SW 1271 (cell line): Measurements from ENCODE around the gene TCOF1.

Source experiments
- DNase-seq, 2 experiments: peaks; one replicate each; lab custom pipeline; 2025; lab: John Stamatoyannopoulos, UW

TCOF1 gene

DNA sequence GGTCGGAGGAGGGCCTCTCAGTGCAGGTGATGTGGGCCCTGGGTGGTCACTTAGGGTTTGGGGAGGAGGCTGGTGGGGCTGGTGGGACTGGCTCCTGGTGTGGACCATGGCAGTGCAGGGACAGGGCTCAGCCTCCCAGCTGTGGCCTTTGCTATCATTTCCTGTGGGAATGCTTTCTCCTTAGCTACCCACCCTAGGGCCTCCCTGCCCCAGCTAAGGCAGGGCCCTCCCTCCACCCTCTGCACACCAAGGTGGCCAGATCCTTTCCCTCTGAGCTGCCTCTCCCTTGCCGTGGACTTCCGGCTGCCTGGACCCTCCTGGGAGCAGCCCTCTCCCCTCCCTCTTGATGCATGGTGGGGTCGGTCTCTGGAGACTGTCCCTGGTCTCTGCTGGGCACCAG is 32.1 kb upstream of the TCOF1 start:
- DNase-seq, result no peak

DNA sequence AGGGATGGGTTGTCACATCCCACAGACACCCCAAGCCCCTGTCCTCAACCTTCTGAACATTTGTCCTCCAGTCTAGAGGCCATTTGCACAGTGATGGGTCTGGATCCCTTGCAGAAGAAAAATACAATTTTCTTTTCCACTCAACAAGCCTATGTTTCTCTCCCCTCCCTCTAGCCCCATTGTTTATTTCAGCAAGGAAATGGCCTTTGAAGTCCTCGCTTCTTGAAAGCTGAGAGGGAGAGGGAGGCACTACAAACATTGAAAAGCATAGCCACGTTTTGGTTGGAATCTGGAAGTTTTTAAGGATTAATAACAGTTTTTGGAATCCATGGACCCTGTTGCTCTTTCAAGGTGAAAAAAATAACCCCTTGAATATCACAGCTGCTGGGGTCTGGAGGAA is 30.8 kb upstream of the TCOF1 start:
- DNase-seq, result no peak

DNA sequence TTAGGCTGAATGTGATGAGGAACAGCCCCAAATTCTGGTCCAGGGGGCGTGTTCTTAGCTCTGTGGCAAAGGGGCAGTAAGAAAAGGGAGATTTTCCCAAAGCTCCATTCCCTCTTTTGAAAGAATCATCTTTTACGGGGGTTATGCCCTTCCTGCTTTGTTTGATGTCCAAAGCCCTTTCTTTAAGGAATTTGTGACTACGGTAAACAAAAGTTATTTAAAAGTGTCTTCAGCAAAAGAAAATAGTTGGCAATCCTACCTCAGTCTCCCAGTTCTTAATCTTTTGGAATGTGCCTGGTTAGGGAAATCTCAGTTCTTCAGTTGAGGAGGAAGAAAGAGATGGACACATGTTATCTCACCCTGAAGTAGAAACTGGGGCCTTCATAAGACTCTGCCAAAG is 30.4 kb upstream of the TCOF1 start:
- DNase-seq, result no peak

DNA sequence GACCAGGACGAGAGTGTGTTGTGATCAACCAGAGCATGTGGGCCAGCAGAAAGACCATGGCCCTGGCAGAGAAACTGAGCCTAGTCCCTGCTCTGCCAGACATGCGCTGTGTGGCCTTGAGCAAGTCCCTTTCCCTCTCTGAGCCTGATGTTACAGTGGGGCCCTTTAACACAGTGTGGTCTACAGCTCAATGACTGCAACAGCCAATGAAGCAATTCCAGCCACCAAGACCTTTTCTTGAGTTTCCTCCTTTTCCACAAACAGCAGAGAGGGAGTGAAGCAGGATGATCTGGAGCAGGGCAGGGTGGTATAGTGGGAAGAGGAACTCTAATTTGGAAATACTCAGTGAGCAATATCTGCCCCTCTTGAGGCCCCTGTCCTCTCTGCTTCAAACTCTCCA is 29.0 kb upstream of the TCOF1 start:
- no peak for DNase-seq

DNA sequence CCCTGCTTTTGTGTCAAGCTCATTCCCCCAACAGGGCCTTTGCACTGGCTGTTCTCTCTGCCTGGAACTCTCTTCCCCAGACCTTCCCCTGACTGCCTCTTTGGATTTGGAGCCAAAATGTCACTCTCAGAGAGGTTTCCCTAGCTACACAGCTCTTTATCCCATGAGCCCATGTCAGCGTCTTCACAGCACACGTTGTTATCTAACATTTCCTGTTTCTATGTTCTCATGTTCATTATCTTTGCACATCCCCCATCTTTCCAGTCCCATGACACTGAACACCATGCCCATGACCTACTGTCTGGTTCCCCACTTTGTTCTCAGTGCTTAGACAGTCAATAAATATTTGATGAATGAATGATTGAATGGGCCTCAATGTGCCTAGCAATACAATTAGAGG is 28.5 kb upstream of the TCOF1 start:
- no peak for DNase-seq

DNA sequence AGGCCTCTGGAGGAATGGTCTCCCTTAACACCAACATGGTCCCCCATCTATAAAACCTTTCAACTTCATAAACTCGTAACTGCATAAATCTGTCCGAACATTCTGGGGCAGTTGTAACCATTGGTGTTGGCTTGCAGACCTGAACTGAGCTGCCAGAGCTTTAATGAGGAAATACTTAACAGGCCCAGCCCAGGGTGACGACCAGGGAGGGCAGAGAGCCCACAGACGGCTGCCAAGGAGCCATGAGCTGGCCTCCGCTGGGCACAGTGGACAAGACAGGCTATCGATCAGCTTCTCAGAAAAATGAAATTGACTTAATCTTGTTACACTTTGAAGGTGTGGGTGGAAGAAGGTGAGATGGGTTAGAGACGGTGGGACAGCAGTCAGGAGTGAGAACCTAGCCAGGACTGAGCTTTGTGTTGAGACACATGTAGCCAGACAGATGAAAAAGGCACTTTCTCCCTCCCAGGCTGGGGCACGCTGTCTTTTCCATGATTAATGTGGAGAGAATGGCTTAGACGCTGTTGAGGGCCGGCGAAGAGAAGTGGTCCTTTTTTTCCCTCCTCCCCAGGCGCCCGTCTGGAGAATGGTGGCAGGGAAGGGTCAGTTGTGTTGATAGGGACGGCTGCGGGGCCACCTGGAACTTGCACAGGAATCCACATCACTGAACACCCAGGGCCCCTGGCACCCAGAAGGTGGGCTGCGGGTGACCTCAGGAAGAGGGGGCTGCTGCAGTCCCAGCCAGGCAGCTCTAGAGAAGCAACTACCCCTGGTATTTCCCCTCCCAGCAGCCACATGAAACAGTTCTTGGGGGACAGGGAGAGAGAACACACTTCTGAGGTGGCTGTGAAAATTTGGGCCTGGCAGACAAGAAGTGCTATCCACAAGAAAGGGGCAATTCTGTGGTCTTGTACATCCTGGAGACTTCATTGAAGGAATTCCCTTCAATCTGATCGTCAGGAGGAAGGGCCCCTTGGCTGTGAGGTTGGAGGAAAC is 27.3 kb upstream of the TCOF1 start:
- no peak for DNase-seq

DNA sequence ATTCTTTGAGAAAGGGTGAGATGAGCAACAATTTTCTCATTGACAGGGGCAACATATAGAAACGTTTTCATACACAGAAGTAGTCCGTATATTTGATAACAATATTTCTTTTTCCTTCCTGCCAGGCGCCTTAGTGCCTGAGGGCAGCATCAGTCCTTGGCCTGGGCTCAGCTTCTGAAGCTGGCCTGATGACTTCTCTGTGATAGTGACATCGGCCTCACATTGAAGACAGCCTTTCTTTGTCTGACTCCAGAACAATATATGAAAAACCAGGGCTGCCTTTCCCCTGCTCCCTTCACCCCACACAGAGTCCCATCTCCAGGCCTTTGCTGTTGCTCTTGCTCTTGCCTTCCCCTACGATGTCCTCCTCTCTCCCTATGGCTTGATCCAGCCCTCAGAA is 24.1 kb upstream of the TCOF1 start:
- no peak for DNase-seq

DNA sequence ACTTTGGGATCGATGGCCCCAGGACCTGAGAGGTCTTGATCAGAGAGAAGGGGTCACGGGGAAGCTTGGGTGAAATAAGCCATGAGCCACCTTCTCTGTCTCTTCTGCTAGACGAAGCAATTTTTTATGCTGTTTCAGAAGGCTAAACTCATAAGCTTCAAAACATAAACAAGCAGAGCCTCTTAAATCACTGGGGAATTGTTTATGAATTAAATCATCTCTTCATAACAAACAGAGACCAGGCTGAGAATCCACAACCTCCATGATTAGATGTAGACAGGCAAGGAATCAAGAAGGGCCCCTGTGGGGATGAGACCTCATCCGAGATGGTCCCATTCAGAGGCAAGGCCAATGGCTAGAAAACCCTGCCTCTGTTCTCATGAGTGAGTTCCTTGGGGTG is 21.7 kb upstream of the TCOF1 start:
- DNase-seq, result no peak

DNA sequence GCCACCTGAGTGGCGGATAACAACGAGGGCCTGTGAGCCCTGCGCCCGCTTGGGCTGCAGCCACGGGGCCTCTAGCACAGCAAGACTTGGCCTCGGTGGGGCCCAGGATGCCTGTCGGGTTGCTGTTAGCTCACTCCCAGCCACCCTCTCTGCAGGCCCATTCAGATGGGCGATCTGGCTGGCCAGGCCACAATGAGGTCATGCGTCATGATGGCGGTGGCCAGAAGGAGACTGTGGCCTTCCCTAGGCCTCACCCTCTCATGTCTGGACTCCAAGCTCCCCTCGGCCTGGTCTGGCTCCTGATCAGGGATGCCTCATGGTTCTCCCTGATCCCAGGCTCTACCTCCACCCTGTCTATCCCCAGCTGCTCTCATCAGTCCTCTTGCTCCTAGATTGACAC is 19.0 kb upstream of the TCOF1 start:
- DNase-seq, result no peak

DNA sequence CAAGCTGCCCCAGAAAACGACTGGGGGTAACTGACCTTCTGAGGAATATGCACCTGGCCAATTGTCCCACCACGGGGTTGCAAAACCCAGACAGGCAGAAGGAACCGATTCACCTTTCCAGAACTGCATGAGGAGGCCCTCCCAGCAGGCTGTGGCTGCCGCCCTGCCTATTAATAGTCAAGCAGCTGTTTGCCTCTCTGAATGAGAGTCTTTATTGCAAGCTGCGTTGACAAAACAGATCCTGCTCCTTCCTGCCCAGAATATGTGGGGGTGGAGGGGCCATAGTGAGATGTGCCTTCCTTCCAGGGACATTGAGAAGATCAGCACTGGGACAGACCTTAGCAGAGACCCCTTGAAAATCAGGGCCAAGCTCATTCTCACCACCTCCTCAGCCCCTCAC is 18.3 kb upstream of the TCOF1 start:
- no peak for DNase-seq

DNA sequence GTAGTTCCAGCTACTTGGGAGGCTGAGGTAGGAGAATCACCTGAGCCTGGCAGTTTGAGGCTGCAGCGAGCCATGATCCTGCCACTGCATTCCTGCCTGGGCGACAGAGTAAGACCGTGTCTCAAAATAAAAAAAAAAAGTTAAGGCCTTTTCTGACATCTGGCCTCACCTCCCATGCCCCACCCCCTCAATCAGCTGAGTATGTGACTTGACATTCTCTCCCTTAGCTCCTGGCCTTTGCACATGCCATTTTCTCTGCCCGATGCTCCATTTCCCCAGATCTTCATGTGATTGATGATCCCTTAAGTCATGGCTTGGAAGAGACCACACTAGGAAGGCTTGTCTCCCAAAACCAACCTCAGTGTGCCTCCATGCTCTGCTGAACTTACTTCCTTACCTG is 17.7 kb upstream of the TCOF1 start:
- no peak for DNase-seq

DNA sequence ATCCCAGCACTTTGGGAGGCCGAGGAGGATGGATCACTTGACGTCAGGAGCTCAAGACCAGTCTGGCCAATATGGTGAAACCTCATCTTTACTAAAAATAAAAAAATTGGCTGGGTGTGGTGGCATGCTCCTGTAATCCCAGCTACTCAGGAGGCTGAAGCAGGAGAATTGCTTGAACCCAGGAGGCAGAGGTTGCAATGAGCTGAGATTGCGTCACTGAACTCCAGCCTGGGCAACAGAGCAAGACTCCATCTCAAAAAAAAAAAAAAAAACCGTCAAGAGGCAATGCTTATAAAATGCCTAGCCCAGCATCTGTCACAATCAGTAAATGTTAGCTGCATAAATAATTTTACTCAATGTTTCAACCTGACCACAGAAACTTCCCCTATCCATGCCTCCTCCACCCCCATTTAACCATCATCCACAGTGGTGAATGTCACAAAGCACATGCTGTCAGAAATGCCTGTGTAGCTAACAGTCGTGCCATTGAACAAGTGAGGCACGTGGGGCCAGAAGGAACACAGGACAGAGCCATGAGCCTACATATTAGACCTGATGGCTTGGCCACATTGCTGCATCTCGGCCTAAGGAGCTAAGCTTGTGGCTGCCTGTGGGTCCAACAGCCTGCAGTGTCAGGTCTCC is 16.8 kb upstream of the TCOF1 start:
- DNase-seq, result no peak

DNA sequence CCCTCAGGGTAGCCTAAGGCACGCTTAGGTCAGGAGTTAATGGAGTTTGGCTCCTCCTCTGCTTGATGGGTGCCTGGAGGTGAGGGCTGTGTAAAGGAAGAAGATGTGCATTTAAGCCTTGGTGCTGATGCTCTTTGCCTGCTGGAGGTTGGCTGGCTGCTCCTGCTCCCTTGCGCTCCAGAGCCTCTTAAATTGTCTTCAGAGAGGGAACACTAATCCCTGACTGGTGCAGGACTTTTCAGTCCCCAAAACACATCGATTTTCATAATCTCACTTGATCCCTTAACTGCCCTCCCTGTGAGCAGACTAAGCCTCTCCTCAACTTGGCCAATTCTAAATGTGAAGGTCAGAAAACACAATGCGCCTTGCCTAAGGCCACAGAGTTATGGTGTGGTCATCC is 16.2 kb upstream of the TCOF1 start:
- DNase-seq, result no peak

DNA sequence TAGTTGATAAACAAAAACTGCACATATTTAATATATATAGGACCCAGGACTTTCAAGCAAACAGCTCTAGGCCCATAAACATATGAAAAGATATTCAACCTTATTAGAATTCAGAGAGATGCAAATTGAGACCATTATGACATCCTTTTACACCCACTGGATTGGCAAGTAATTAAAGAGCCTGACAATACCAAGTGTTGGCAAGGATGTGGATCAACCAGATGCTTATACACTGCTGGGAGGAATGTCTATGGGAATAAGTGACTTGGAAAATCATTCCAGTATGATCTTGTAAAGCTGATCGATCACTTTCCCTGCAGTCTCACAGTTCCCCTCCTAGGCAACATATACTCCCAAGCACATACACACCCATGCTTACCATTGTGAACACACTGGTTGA is 15.5 kb upstream of the TCOF1 start:
- DNase-seq, result no peak

DNA sequence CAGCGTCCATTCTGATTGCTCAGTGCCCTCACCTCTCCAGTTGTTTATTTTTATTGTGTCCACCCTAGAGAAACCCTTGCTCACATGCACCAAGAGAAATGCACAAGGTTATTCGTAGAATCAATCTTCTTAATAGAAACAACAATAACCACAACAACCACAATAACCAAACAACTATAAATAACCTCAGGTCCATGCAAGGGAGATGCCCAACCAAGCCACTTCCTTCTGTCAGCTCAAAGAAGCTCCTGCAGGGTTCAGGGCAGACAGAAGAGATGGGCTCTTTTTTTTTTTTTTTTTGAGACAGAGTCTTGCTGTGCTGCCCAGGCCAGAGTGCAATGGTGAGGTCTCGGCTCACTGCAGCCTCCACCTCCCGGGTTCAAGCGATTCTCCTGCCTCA is 14.9 kb upstream of the TCOF1 start:
- DNase-seq, result no peak

DNA sequence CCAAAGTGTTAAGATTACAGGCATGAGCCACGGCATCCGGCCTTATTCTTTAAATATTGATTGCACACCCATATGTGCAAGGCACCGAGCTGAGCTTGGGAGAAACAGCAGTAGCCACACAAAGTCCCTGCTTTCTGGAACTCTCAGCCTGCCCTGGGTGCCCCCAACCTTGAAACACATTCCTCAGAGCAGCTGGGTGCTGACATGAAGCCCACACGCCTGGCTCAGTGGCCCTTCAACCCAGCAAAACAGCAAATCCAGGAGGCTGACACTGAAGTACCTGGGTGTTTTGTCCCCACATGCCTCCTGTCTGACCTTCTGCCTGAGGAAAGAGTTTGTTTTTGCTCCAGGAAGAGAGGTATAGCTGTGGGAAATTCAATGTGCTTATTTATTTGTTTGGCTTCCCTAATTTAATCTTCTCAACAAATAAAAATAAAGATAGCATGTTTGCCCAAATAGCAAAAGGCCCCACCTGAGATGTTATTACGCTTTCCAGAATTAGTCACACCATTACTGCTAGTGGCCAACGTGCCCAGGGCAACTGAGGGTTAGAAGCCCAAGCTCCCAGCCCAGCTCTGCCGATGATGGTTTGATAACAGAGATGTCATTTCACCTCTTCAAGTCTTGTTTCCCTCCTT is 13.4 kb upstream of the TCOF1 start:
- no peak for DNase-seq

DNA sequence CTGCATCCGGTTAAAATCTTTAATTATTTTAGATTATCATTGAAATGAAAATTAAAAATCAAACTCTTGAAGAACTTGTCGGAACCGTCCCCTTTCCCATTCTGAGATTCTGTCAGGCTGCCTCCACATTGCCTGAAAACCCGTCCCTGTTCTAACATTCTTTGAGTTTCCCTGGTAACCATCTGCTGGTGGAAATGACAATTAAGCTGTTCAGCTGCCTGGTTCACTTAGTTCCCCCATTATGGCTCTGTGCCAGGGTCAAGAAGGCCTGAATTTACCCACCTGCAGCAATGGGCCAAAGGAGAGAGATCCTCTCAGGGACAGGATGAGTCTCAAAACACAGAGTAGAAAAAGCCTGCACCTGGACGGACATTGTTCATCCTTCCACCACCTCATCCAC is 11.8 kb upstream of the TCOF1 start:
- no peak for DNase-seq

DNA sequence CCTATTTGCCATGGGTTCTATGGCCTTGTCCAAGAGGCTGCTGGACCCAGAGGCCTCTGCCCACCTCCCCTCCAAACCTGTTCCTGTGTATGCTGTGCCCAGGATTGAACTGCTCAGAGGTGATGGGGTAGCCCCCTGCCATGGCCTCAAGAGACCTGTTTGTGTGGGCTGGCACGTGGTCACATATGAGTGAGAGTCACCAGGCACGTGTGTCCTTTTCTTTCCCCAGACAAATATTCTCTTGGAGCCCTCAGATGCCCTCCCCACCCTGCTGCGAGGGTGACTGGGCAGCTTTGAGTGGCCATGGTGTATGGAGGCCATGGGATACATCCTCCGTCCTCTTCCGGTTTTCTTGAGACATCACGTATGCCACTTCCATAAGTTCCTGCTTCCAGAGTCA is 10.9 kb upstream of the TCOF1 start:
- no peak for DNase-seq

DNA sequence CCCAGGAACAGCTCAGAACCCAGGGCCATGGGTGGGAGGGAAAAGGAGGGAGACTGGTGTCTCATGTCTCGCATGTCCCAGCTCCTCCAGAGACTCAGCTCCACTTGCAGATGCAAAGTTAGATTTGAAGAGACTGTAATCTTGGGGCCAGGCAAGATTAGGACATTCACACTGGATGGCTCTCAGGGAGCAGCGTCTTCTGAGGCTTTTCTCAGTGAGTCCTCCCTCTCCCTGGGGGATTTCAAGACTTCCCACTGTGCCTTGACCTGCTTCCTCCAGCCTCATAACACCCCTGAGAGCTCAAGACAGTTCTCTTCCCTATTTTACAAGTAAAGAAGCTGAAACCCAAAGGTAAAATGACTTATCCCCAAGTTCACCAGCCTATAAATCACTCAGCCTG is 10.5 kb upstream of the TCOF1 start:
- DNase-seq, result no peak

DNA sequence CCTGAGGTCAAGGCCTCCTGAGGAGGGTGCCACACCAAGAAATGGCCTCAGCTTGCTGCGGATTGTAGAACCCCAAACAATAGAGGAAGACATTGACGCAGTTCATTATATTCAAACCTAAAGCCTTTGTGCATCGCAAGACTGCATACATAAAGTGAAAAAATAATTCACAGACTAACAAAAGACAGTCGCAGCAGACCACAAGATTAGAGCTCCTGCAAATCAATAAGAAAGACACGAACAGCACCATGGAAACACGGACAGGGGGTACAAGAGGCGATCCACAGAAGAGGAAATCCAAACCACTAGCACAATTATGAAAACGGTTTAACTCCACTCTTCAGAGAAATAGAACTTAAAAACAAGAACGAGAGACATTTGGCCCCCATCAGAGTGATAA is 10.0 kb upstream of the TCOF1 start:
- DNase-seq, result no peak

DNA sequence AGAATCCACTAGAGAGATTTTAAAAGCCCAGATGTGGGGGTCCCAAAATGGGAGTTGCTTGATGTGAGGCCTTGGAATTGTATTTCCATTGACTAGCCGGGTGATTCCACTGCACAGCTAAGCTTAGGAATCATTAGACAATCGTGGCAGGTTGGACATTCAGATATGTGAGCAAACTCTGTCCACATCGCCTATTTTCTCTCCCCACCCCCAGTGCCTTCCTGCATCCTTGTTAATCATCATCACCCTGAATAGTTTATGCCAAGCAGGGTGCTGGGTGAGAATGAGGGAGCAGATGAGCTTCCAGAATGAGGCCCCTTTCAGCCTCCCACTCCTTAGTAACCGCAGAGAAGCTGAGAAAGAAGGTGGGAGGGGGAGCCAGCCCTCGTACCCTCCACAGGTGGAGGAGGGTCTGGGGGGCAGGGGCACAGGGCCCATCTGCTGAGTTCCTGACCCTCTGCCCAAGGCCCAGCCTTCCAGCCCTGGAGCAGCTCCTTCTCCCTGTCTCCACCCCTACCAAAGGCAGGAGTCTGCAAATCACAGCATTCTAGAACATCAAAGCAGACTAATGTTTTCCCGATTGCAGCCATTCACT is 7.7 kb upstream of the TCOF1 start:
- no peak for DNase-seq

DNA sequence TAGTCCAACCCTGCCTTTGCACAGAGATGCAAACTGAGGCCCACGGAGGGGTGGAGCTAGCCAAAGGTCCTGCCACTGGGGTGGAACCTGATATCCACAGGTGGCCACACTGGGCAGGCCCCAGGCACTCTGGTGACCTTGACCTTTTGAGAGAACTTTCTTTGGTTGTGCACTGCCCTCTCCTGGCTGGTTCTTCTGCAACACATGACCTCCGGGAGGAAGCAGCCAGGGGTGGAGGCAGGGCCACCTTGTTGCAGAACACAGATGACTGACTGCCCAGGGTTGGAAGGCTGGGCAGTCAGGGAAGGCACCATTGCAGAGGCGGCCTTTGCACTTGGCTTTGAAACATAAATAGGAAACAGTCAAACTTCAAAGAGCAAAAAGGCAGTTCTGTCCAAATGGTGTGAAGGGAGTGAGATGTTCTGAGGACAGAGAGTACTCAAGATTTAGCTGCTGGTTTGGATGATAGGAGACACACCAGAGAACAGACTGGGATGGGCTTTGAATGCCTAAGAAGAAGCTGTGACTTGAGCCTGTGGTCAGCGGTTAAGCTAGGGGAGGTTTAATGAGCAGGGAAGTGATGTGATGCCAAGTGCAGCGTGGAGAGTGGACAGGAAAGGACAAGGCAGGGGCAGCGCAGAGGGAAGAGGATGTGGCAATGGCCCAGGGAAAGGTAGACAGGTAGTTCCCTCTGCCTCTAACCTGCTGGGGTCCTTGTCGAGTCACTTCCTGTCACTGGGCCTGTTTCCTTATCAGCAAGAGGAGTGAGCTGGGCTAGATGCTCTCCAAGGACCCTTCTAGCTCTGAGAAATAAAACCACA is 6.8 kb upstream of the TCOF1 start:
- peak; percentile 61 to 87 for DNase-seq
